Thyroid gland (tissue), 4 donors: ENCODE measurements around the gene DTX3.

Source experiments
- POLR2A ChIP-seq, 2 donors: fragments of 450-650 bp; IDR thresholded peaks; one replicate each; pipeline ENCODE4 v1.6.1; 2017; ENCODE audit warnings: antibody characterized with exemption in 2 of 2, mild to moderate bottlenecking in 2 of 2, moderate library complexity in 1 of 2
- TF ChIP-seq, protein P1 (sequence below), 6 experiments: fragments of 200-600 bp in 3 of 6; fragments of 450-650 bp in 3 of 6; sonication (generic) in 3 of 6; IDR thresholded peaks; one replicate each; pipeline ENCODE4 v1.5.1; 2016 to 2019; ENCODE audit warnings: antibody characterized with exemption in 6 of 6, mild to moderate bottlenecking in 2 of 6, inconsistent platforms in 1 of 6, moderate library complexity in 1 of 6

- TF ChIP-seq, protein P1, sequence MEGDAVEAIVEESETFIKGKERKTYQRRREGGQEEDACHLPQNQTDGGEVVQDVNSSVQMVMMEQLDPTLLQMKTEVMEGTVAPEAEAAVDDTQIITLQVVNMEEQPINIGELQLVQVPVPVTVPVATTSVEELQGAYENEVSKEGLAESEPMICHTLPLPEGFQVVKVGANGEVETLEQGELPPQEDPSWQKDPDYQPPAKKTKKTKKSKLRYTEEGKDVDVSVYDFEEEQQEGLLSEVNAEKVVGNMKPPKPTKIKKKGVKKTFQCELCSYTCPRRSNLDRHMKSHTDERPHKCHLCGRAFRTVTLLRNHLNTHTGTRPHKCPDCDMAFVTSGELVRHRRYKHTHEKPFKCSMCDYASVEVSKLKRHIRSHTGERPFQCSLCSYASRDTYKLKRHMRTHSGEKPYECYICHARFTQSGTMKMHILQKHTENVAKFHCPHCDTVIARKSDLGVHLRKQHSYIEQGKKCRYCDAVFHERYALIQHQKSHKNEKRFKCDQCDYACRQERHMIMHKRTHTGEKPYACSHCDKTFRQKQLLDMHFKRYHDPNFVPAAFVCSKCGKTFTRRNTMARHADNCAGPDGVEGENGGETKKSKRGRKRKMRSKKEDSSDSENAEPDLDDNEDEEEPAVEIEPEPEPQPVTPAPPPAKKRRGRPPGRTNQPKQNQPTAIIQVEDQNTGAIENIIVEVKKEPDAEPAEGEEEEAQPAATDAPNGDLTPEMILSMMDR (IDR thresholded peaks at IDR 0.05), result no peak
- TF ChIP-seq POLR2A (IDR thresholded peaks at IDR 0.05), result no peak
Observed at GRCh38 chr12:57629897-57630471, 25.4 kb downstream of the DTX3 start.
